Upper lobe of left lung (tissue), 6 donors: ENCODE measurements around the gene PLA2G4B. TPM values are rescaled to one million over a fixed set of nuclear protein-coding genes. Genes with fewer than 3 reads are reported as not detected.
A peak's percentile ranks its signal among the peaks of the same experiment; 100 is the strongest.

ENCODE experiments used
- ATAC-seq, 2 donors: fragments of 200-7000 bp; cut with Tn5 transposase; one replicate each; pipeline ENCODE4 v1.9.1; 2022; ENCODE audit warnings: mild to moderate bottlenecking in 2 of 2, moderate library complexity in 2 of 2; ENCODE audit not compliant: low FRiP score in 2 of 2
- DNase-seq, 2 donors: peaks; one replicate each; pipeline ENCODE4 v3.0.0-alpha.2; 2019 to 2020
- H3K27ac ChIP-seq, 4 donors: fragments of 200-600 bp; sonication (generic); one replicate each; pipeline ENCODE4 v1.5.1; 2016 to 2019
- H3K27me3 ChIP-seq, 4 donors: fragments of 200-600 bp; sonication (generic); one replicate each; pipeline ENCODE4 v1.5.1; 2017 to 2019
- H3K36me3 ChIP-seq, 4 donors: fragments of 200-600 bp; sonication (generic); one replicate each; pipeline ENCODE4 v1.5.1; 2016 to 2019
- H3K4me1 ChIP-seq, 4 donors: fragments of 200-600 bp; sonication (generic); one replicate each; pipeline ENCODE4 v1.5.1; 2018 to 2019
- H3K4me3 ChIP-seq, 4 donors: fragments of 200-600 bp; sonication (generic); one replicate each; pipeline ENCODE4 v1.5.1; 2017 to 2019; ENCODE audit warnings: mild to moderate bottlenecking in 2 of 4, moderate library complexity in 1 of 4
- H3K9me3 ChIP-seq, 4 donors: fragments of 200-600 bp; sonication (generic); one replicate each; pipeline ENCODE4 v1.5.1; 2018 to 2019
- EP300 ChIP-seq, 4 donors: sonication (generic); formaldehyde crosslinking; IDR thresholded peaks; one replicate each; pipeline ENCODE4 v1.5.1; 2017; ENCODE audit warnings: antibody characterized with exemption in 4 of 4, control low read depth in 2 of 4
- POLR2A ChIP-seq, 4 donors: fragments of 450-650 bp; IDR thresholded peaks; one replicate each; pipeline ENCODE4 v1.5.1; 2016 to 2017; ENCODE audit warnings: antibody characterized with exemption in 4 of 4, mild to moderate bottlenecking in 2 of 4
- POLR2AphosphoS5 ChIP-seq, 2 donors: sonication (generic); formaldehyde crosslinking; IDR thresholded peaks; one replicate each; pipeline ENCODE4 v1.5.1; 2017; ENCODE audit warnings: antibody characterized with exemption in 2 of 2
- WGBS, 2 donors: methylation state at CpG; one replicate each; pipeline ENCODE4 v1.1.5; 2017 to 2018; 5-methylcytosine and 5-hydroxymethylcytosine counted together
- total RNA-seq, 6 donors: library from RNA; depleted of rRNA in 4 of 6; stranded (reverse); fragments of >200 nt in 4 of 6; gene quantifications; one replicate each; pipeline versions ENCODE4 v1.1.0 to v1.2.1, GENCODE V29; 2016 to 2021
- TF ChIP-seq, protein P1 (sequence below), 6 experiments: fragments of 450-650 bp in 4 of 6; fragments of 200-600 bp in 2 of 6; sonication (generic) in 2 of 6; IDR thresholded peaks; one replicate each; pipeline ENCODE4 v1.5.1; 2016 to 2019; ENCODE audit warnings: antibody characterized with exemption in 6 of 6
- donor health status: DM: no; HTN: no; CAD: no; lungs with moderate emphysema.
- donor health status: DM: no; HTN: yes; CAD: no; lungs with severe emphysema.

The PLA2G4B gene
- total RNA-seq, 6 donors from 2014 or later: 4.7 to 71.2 (median 14.4) TPM

- H3K27ac ChIP-seq: no peak overlapping the region
- no peaks in the 10 kb centered on the region for H3K27me3 ChIP-seq
- 94 to 100% methylated on average over 1 to 9 of the region's 12 CpGs for WGBS, 2 donors
- H3K36me3 ChIP-seq: no peaks in the 10 kb centered on the region
- no peak overlapping the region for H3K4me3 ChIP-seq
- peaks cover 0 to 20% (median 11%) of the 10 kb centered on the region in 4 donors for H3K4me1 ChIP-seq
- no peaks in the 10 kb centered on the region for H3K9me3 ChIP-seq
- TF ChIP-seq EP300 (IDR thresholded peaks at IDR 0.05) (no peak), POLR2A (IDR thresholded peaks at IDR 0.05) (no peak), POLR2AphosphoS5 (IDR thresholded peaks at IDR 0.05) (no peak)
- TF ChIP-seq, protein P1, sequence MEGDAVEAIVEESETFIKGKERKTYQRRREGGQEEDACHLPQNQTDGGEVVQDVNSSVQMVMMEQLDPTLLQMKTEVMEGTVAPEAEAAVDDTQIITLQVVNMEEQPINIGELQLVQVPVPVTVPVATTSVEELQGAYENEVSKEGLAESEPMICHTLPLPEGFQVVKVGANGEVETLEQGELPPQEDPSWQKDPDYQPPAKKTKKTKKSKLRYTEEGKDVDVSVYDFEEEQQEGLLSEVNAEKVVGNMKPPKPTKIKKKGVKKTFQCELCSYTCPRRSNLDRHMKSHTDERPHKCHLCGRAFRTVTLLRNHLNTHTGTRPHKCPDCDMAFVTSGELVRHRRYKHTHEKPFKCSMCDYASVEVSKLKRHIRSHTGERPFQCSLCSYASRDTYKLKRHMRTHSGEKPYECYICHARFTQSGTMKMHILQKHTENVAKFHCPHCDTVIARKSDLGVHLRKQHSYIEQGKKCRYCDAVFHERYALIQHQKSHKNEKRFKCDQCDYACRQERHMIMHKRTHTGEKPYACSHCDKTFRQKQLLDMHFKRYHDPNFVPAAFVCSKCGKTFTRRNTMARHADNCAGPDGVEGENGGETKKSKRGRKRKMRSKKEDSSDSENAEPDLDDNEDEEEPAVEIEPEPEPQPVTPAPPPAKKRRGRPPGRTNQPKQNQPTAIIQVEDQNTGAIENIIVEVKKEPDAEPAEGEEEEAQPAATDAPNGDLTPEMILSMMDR (IDR thresholded peaks at IDR 0.05): no peak
- DNase-seq (peak in 1 of 2 donors; percentile 62), ATAC-seq (no peak)
These were observed 18.1 kb downstream of the PLA2G4B start for GRCh38 chr15:41856716-41857115.

DNA sequence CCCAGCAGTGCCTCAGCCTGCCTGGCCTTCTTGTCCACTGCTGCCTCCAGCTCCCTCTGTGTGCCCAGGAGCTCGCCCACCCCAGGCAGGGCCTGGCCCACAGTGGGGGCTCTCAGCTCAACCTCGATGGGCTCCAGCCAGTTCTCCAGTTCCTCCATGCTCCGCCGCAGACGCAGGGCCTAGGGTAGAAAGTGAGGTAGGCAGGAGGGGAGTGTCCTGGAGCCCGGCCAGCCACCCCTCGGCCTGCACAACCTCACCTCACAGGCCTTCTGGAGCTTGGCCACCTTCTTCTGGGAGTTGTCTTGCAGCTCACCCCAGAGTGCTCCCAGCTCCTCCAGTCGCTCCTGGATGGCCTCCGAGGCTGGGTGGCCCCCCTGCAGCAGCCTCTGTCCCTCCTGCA lies 18.7 kb downstream of the PLA2G4B start:
- Histone ChIP-seq H3K27me3 (no peaks in the 10 kb centered on the region), H3K9me3 (no peaks in the 10 kb centered on the region), H3K4me3 (no peak overlapping the region), H3K27ac (no peak overlapping the region), H3K4me1 (peaks cover 0 to 14% (median 8%) of the 10 kb centered on the region in 4 donors), H3K36me3 (no peaks in the 10 kb centered on the region)
- ATAC-seq (no peak), DNase-seq (peak in 1 of 2 donors; percentile 76)
- no peak for TF ChIP-seq EP300 (IDR thresholded peaks at IDR 0.05)
- TF ChIP-seq POLR2AphosphoS5 (IDR thresholded peaks at IDR 0.05): no peak
- no peak for TF ChIP-seq POLR2A (IDR thresholded peaks at IDR 0.05)
- TF ChIP-seq, protein P1 (IDR thresholded peaks at IDR 0.05): no peak
- 89 to 91% methylated on average over 7 to 9 of the region's 9 CpGs for WGBS, 2 donors

DNA sequence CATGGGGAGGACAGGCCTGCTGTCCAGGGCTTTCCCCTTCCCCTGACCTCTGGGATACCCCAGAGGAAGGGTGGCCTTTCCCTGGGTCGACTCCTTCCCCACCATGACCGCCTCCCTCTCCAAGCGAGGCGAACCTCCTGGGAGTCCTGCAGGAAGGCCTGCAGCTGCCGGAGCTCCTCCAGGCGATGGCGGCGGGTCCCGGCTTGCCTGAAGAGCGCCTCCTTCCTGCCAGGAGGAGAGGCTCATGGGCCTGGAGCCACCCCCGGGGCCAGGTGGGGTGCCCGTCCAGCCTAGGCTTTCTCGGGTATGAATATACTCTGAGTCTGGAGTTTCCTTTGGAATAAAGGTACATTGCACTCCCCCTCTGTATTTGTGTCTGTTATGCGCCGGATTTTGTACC lies 20.1 kb downstream of the PLA2G4B start:
- TF ChIP-seq POLR2AphosphoS5 (IDR thresholded peaks at IDR 0.05) (no peak), EP300 (IDR thresholded peaks at IDR 0.05) (no peak), POLR2A (IDR thresholded peaks at IDR 0.05) (no peak)
- TF ChIP-seq, protein P1 (IDR thresholded peaks at IDR 0.05): no peak
- no peak for ATAC-seq
- Histone ChIP-seq H3K4me1 (peaks cover 0 to 6% (median 2%) of the 10 kb centered on the region in 4 donors), H3K9me3 (no peaks in the 10 kb centered on the region), H3K27ac (no peak overlapping the region), H3K27me3 (no peaks in the 10 kb centered on the region), H3K4me3 (no peak overlapping the region), H3K36me3 (no peaks in the 10 kb centered on the region)
- DNase-seq: peak in 1 of 2 donors; percentile 55
- 97% methylated on average over 4 to 14 of the region's 15 CpGs for WGBS, 2 donors

DNA sequence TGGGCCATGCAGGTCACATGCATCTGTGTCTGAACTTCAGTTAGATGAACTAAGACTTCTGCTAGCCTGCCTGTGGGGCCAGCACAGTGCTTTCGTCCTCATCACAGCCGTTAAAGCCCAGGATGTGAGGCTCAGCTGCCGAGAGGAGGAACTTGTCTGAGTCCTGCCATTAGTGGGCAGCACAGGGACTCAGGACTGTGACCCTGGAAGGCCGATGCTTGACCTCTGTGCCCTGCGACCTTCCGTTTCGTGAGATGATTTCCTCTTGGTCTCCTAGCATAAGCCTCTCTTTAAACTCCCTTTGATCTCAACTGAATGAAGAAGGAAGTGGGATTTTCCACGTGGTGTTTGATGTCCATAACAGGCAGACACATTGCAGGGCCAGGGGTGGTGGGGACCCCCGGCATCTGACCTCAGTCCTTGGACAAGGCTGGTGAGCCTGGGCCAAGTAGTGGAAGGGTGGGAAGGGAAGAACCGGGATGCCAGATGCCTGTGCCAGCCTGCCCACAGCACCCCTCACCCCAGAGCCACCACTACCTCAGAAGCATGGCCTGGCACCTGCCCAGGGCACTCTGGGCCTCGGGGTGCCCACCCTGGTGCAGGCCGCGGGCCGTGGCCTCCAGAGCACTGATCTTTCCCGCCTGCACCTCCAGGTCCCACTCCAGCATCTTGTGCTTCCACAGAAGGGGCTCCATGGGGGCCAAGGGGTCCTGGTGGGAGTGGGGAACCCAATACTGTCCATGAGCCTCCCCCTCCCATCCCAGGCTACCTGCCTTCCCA lies 21.6 kb downstream of the PLA2G4B start:
- no peaks in the 10 kb centered on the region for H3K27me3 ChIP-seq
- H3K27ac ChIP-seq: no peak overlapping the region
- H3K9me3 ChIP-seq: no peaks in the 10 kb centered on the region
- H3K4me3 ChIP-seq: no peak overlapping the region
- TF ChIP-seq, protein P1 (IDR thresholded peaks at IDR 0.05): peak in 4 of 6 experiments; percentile 12 to 13 (median 12)
- TF ChIP-seq EP300 (IDR thresholded peaks at IDR 0.05) (no peak), POLR2A (IDR thresholded peaks at IDR 0.05) (no peak), POLR2AphosphoS5 (IDR thresholded peaks at IDR 0.05) (no peak)
- DNase-seq (peak in 1 of 2 donors; percentile 71), ATAC-seq (no peak)
- H3K4me1 ChIP-seq: peaks cover 0 to 6% (median 2%) of the 10 kb centered on the region in 4 donors
- WGBS, 2 donors: 50 to 66% methylated on average over 8 to 15 of the region's 15 CpGs
- H3K36me3 ChIP-seq: no peaks in the 10 kb centered on the region
